ENCODE results near the gene MPRIP.
"Not testable (repeated sequence)": the region's sequence is repeated elsewhere in the genome, so short reads cannot be mapped to it uniquely, and the experiment has no call there.

Gene MPRIP

DNA sequence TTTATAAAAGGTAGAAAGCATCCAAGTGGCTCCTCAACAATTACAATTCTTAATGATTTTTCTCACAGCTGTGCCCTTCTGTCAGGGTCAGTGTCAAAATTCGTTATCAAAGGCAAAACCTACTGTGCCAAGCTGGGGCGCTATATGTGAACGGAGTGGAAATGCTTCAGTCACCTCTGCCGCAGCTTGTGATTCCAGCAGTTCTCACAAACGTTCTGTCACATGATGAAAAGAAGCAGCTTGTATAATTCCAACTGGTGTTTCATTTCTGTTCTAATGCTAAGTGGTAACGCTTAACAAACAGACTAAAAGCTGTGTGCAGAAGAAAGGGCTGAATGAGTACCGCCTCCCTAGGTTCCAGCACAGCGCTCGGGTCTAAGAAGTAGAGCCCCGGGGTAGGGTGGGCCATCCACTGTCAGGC, 149.7 kb downstream of the MPRIP start:
- DNase-seq, result no peak

- not testable (repeated sequence) for DNase-seq
Observed at GRCh38 chr17:17195466-17195865, 153.2 kb downstream of the MPRIP start.

- no peak for DNase-seq
Observed at GRCh38 chr17:17196776-17197175, 154.5 kb downstream of the MPRIP start.

DNA sequence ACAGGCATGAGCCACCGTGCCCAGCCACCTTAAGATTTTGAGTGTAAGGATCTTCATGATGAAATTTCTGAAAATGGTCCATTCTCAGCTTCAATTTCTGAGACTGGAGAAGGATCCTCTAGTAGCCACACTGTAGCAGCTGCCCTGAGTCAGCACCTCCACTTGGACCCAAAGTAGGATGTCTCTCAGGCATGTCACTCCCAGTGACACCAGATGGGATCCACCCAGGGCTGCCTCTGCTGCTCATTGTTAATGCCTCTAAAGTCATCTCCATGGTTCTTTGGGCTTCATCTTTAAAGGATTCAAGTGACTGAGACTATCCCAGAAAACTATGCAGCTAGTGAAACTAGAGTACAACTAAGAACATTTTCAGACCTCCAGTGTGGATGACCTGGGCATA, 156.0 kb downstream of the MPRIP start:
- DNase-seq, result no peak

GRCh38 chr17:17200311-17200710, 158.1 kb downstream of the MPRIP start:
- DNase-seq, result no peak

DNA sequence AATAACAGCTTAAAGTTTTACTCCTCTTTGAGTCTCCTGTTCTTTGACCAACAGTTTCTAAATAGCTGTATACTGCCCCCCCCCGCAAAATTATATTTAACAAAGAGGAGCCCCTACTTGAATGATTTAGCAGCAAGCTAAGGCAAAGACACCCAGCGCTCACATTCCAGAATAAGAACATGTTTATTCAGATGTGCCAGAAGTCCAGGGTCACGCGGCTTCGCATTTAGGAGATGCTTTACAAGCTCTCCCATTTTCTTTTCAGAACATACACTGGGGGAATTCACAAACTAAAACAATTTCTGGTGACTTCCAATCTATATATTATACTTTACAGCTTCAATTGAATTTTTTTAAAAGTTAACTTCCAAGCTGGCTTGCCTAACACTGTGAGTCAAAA, 158.6 kb downstream of the MPRIP start:
- no peak for DNase-seq

GRCh38 chr17:17201271-17201670, 159.0 kb downstream of the MPRIP start:
- DNase-seq, result no peak

DNA sequence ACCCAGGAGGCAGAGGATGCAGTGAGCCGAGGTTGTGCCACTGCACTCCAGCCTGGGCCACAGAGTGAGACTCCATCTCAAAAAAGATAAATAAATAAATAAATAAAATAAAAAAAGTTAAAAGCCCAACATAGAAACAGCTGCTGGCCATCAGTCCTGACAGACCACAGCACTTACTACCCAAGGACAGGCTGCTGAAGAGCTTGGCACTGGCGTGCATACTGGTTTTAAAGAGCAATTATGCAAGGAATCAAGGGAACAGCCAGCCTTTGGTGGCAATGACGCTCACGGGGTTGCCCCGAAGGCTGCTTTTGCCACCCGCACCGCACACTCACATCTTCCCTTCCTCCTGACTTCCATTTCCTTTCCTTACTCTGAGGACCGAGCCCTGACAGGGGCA, 159.7 kb downstream of the MPRIP start:
- no peak for DNase-seq

GRCh38 chr17:17203173-17203730, 161.0 kb downstream of the MPRIP start:
- no peak for DNase-seq

- DNase-seq, result no peak
Observed at GRCh38 chr17:17204041-17204591, 161.9 kb downstream of the MPRIP start.

DNA sequence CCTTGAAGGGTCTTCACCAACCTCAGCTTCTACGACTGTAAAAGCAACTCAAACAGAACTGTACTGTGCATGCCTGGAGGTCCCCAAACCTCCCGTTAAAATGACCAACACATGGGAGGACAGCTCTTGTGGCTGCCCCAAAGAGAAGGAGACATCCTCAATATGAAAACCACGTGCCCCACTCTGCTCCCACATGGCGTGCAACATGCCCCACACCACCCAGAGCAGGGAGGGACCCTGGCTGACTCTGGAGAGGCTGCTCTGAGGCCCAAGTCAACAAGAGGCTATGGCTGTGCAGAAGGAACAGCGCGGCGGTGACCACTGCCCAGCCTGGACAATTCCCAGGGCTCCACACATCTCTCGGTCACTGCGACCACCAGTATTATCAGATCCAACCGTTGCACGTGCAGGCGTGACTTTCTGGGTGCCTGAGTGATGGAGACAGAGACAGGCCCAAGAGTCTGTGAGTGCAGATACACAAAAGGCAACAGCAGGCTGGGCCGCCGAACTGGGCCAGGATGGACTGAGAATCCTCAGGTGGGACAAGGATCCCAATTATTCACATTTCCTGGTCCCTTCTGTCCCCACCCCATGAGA, 162.5 kb downstream of the MPRIP start:
- no peak for DNase-seq

- peak; percentile 20 for DNase-seq
Observed at GRCh38 chr17:17205368-17206123, 163.3 kb downstream of the MPRIP start.

DNA sequence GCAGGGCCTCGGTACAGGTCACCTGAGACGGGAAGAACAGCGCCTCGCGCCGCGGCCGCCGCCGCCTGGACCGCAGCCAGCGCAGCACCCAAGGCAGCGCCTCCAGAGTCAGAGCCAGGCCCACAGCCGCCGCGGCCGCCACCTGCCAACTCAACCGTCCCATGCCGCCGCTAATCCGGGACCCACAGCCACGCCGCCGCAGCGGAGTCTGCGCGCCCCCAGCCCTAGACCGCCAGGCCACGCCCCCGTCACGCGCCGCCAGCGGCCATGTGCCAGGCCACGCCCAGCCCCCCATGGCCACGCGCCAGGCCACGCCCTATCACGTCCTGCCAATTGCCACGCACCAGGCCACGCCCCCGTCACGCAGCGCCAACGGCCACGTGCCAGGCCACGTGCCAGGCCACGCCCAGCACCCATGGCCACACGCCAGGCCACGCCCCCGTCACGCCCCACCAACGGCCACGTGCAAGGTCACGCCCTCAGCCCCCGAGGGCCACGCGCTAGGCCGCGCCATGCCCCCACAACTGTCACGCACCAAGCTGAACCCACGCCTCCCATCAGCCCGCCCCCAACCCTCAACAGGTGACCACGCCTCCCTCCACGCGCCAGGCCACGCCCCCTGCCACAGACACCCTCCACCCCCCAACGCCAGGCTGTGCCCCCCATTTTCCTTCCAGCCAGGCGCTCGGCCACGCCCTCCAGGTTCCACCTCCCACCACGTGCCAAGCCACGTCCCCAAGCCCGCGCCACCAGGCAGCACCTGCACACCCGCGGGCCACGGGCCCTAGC, 164.1 kb downstream of the MPRIP start, which contains the start of gene PLD6:
Gene PLD6, minus strand, starts transcription at position 210 of the 789 bp plus-strand sequence. Its CDS starts 47 bp downstream, at position 163.
- peak; percentile 48 for DNase-seq

DNA sequence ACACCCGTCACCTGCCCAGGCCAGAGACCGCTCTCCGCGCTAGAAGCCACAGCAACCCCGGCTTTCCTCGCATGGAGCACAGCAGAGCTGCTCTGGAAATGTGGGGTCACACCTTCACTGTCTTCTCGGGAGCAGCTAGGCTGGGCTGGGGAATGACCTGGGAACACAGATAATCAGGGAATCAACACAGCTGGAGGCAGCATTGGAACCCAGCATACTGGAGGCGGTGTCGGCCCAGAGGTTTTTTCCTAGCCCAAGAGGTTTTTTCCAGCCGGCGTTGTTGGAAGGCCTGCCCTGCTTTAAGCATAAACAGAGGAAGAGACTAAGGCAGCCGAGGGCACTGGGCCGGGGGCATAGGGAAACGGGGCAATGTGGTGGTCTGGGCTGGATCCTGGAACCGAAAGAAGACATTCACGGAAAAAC, 164.7 kb downstream of the MPRIP start:
- DNase-seq, result no peak

DNA sequence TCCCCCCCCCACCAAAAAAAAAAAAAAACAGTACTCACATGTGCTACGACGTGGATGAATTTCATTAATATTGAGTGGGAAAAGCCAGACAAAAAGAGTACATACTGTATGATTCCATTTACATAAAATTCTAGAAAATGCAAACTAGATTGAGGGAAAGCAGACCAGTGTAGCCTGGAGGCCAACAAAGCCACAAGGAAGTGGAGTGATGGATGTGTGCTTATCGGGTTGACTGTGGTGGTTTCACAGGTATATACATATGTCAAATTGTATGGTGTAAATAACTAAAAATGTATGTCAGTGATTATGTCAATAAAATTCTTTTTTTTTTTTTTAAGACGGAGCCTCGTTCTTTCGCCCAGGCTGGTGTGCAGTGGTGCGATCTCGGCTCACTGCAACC, 165.7 kb downstream of the MPRIP start:
- no peak for DNase-seq

- no peak for DNase-seq
Observed at GRCh38 chr17:17213775-17214174, 171.5 kb downstream of the MPRIP start.

DNA sequence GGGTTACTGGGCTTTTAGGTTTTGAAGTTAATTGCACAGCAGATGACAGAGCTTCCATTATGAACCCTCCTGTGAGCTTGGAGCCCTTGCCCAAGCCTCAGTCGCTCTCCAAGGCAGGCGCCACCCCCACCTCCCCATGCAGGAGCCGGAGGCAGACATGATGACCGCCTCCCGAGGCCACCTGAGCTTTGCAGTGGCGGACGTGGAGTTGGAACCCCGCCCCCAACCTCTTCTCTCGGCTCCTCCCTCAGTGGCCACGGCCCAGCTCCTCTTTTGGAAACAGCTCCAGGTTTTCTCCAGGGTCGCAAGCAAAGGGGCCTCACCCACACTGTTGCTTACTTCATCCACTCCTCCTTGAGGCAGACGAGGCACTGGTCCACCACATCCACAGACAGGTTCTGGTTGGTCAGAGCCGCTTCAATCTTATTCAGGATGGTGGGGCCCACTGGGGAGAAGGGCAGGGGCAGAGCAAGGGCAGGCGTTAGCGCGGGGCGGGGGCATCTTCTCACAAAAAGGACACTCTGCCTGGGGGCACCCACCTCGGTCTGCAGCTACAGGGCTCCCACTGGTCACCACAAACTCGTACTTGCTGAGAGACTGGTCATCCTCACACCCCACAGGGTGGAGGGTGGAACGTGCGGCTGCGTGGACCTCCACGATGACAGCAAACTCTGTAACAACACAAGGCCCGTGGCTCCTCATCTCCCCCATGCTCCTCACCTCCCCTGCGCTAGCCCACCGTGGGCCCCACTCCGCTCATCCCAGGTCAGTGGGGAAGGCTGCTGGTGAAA, 172.6 kb downstream of the MPRIP start:
- DNase-seq, result no peak

DNA sequence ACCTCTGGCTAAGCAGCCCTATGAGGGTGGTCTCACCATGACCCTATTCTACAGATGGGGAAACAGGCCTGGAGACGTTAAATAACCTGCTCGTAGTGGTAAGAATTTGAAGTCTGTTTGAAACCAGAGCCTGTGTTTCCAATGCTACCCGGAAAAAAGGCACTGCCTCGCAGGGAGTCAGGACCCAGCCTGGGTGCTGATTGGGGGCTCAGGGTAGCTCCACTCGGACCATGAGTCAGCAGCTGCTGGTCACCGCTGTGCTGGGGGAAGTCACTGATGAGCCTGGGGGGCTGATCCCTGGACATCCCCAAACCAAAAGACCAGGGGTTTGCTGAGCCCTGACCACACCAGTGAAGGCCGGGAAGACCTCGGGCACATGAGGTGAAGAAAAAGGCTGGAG, 173.3 kb downstream of the MPRIP start:
- no peak for DNase-seq

DNA sequence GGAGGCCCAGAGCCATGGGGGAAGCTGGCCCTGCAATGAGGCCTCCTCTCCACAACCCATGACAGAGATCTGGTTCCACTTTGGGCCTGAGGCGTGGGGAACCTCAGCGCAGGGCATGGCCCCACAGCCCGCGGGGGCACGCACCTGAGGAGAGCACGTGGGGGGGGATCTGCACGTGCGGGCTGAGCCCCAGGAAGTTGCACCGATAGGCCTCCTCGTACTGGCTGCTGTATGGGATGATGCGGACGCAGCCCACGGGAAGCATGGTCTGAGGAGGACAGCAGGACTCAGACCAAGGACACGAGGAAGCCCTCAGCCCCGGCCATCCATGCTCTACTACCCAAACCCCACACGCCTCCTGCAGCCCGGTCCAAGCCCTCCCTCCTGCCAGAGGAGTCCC, 174.0 kb downstream of the MPRIP start:
- no peak for DNase-seq

GRCh38 chr17:17216776-17217175, 174.5 kb downstream of the MPRIP start:
- no peak for DNase-seq

- DNase-seq, result no peak
Observed at GRCh38 chr17:17217995-17218394, 175.7 kb downstream of the MPRIP start.

DNA sequence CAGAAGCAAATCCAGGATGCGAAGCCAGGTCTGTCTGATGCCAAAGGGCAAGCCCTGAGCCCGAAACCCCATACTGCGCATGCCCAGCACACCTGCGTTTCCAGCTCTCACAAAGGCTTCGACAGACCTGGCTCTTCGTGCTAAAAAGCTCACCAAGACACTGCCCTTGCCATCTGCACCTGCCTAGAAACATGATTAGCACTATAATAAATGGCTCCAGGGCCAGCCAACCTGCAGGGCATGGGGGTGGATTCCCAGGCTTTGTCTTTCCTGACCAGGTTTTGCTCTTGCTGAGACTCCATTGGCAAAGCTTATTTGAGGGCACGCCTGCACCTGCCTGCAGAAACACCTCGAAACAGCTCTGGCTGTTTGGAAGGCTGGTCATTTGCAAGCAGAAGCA, 178.3 kb downstream of the MPRIP start:
- no peak for DNase-seq

Data from fibroblast of upper back skin (primary cell).